ENCODE results near the gene SS18L1.

The SS18L1 gene

GRCh38 chr20:62230276-62230675, 86.7 kb downstream of the SS18L1 start:
- no peak for DNase-seq

- DNase-seq: no peak
Observed at GRCh38 chr20:62230696-62231095, 87.1 kb downstream of the SS18L1 start.

DNA sequence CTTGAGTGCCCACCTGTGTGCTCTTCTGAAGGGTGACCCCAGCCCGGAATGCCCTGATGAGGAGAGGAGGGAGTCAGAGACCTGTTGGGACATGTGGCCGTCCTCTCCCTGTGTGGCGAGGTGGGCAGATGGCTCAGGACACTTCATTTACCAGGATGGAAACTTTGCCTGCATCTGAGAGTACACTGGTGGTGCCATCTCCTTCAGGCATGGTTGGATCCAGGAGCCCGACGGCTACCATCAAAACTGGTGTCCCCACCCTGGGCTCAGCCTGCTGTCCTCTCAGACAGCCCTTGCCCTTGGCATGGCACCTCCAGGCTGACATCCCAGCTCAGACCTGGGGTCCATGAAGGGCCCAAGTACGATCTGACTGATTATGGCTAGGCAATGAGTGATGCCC, 87.7 kb downstream of the SS18L1 start:
- no peak for DNase-seq

Measured in hematopoietic multipotent progenitor cell treated with erythropoietin and hydrocortisone succinate and interleukin-3 and kit ligand, for 4 days (in vitro differentiated cells).